Tibial nerve (tissue), 4 donors: ENCODE measurements around the gene EML2.

Experiments used
- EP300 ChIP-seq, 2 donors: sonication (generic); formaldehyde crosslinking; IDR thresholded peaks; one replicate each; pipeline ENCODE4 v1.6.1; 2017; ENCODE audit warnings: antibody characterized with exemption in 2 of 2, mild to moderate bottlenecking in 1 of 2
- POLR2A ChIP-seq, 2 donors: fragments of 450-650 bp; IDR thresholded peaks; one replicate each; pipeline ENCODE4 v1.6.1; 2017; ENCODE audit warnings: antibody characterized with exemption in 2 of 2, mild to moderate bottlenecking in 2 of 2, moderate library complexity in 2 of 2
- TF ChIP-seq, protein P1 (sequence below), 5 experiments: fragments of 200-600 bp in 3 of 5; fragments of 450-650 bp in 2 of 5; sonication (generic) in 3 of 5; IDR thresholded peaks; one replicate each; pipeline ENCODE4 v1.5.1; 2016 to 2019; ENCODE audit warnings: antibody characterized with exemption in 5 of 5, mild to moderate bottlenecking in 3 of 5, moderate library complexity in 2 of 5

DNA sequence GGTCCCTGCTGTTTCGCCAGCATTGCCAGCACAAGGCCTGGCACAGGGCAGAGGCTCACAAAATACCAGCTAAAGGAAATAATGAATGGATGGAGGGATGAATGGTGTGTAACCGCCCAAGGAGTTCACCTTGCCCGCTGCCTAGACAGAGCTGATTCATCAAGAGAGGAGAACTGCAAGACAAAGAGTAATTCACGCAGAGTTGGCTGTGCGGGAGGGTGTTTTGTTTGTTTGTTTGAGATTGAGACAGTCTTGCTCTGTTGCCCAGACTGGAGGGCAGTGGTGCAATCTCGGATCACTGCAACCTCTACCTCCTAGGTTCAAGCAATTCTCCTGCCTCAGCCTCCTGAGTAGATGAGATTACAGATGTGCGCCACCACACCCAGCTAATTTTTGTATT, 57.6 kb downstream of the EML2 start:
- TF ChIP-seq, protein P1, sequence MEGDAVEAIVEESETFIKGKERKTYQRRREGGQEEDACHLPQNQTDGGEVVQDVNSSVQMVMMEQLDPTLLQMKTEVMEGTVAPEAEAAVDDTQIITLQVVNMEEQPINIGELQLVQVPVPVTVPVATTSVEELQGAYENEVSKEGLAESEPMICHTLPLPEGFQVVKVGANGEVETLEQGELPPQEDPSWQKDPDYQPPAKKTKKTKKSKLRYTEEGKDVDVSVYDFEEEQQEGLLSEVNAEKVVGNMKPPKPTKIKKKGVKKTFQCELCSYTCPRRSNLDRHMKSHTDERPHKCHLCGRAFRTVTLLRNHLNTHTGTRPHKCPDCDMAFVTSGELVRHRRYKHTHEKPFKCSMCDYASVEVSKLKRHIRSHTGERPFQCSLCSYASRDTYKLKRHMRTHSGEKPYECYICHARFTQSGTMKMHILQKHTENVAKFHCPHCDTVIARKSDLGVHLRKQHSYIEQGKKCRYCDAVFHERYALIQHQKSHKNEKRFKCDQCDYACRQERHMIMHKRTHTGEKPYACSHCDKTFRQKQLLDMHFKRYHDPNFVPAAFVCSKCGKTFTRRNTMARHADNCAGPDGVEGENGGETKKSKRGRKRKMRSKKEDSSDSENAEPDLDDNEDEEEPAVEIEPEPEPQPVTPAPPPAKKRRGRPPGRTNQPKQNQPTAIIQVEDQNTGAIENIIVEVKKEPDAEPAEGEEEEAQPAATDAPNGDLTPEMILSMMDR (IDR thresholded peaks at IDR 0.05): no peak
- TF ChIP-seq POLR2A (IDR thresholded peaks at IDR 0.05) (no peak), EP300 (IDR thresholded peaks at IDR 0.05) (no peak)
